Activated CD8-positive, alpha-beta memory T cell treated with anti-CD3 and anti-CD28 coated beads for 24 hours (primary cell): ENCODE data around the gene ADRA2C.

Experiments used
- DNase-seq: peaks from one replicate; pipeline ENCODE4 v3.0.0-alpha.2; 2020

Gene ADRA2C

GRCh38 chr4:3762753-3763549 is 3.2 kb upstream of the ADRA2C start:
- DNase-seq, result no peak

- no peak for DNase-seq
These were observed 732 bp upstream of the ADRA2C start for GRCh38 chr4:3765271-3766035.

GRCh38 chr4:3766785-3767569 is 792 bp downstream of the ADRA2C start:
- DNase-seq, result no peak

GRCh38 chr4:3767570-3768288 is 1.5 kb downstream of the ADRA2C start:
- no peak for DNase-seq

GRCh38 chr4:3768842-3769641 is 2.9 kb downstream of the ADRA2C start:
- no peak for DNase-seq

GRCh38 chr4:3769642-3770184 is 3.5 kb downstream of the ADRA2C start:
- DNase-seq, result no peak

GRCh38 chr4:3770323-3771163 is 4.4 kb downstream of the ADRA2C start:
- DNase-seq, result no peak

GRCh38 chr4:3771164-3771809 is 5.1 kb downstream of the ADRA2C start:
- no peak for DNase-seq

- DNase-seq, result no peak
These were observed 5.8 kb downstream of the ADRA2C start for GRCh38 chr4:3771939-3772495.

GRCh38 chr4:3772632-3773031 is 6.4 kb downstream of the ADRA2C start:
- DNase-seq, result no peak

- no peak for DNase-seq
These were observed 7.4 kb downstream of the ADRA2C start for GRCh38 chr4:3773552-3774001.

GRCh38 chr4:3774253-3774883 is 8.2 kb downstream of the ADRA2C start:
- no peak for DNase-seq

GRCh38 chr4:3775005-3775404 is 8.8 kb downstream of the ADRA2C start:
- no peak for DNase-seq

GRCh38 chr4:3775576-3775975 is 9.4 kb downstream of the ADRA2C start:
- no peak for DNase-seq

- no peak for DNase-seq
These were observed 10.2 kb downstream of the ADRA2C start for GRCh38 chr4:3776166-3777032.

- no peak for DNase-seq
These were observed 10.8 kb downstream of the ADRA2C start for GRCh38 chr4:3777033-3777390.

GRCh38 chr4:3777669-3778068 is 11.5 kb downstream of the ADRA2C start:
- no peak for DNase-seq

- DNase-seq, result no peak
These were observed 13.3 kb downstream of the ADRA2C start for GRCh38 chr4:3779509-3779908.
